RCC 7860 (cell line): ENCODE data around the gene COX6B1.
"Not testable (repeated sequence)": the region's sequence is repeated elsewhere in the genome, so short reads cannot be mapped to it uniquely, and the experiment has no call there.

Experiments used
- DNase-seq: peaks from one replicate; pipeline ENCODE4 v3.0.0-alpha.2; 2015; ENCODE audit warnings: low spot score
- FAIRE-seq: peaks from 2 replicates; lab custom pipeline; 2012; peaks lifted over from hg19 to GRCh38; lab: Jason Lieb, UNC

COX6B1 gene

GRCh38 chr19:35648017-35648961 lies at the start of gene COX6B1:
Gene COX6B1 (plus strand): TSS chr19:35648323. CDS start chr19:35651244, 2,921 bp downstream.
- DNase-seq (peak; percentile 91), FAIRE-seq (peak; percentile 85)

- no peak for FAIRE-seq
- no peak for DNase-seq
Observed at GRCh38 chr19:35601971-35602370, 46.2 kb upstream of the COX6B1 start.

GRCh38 chr19:35604436-35604835 lies 43.7 kb upstream of the COX6B1 start:
- DNase-seq, FAIRE-seq: not testable (repeated sequence)

GRCh38 chr19:35607170-35607569 lies 41.0 kb upstream of the COX6B1 start:
- FAIRE-seq, result not testable (repeated sequence)

GRCh38 chr19:35607661-35608060 lies 40.5 kb upstream of the COX6B1 start:
- FAIRE-seq (no peak), DNase-seq (no peak)

More at GRCh38 chr19:35607170-35607569, 41.0 kb upstream of the COX6B1 start:
- not testable (repeated sequence) for DNase-seq

GRCh38 chr19:35608251-35608650 lies 39.9 kb upstream of the COX6B1 start:
- DNase-seq, result no peak
- FAIRE-seq, result no peak

- FAIRE-seq (no peak), DNase-seq (no peak)
Observed at GRCh38 chr19:35609851-35610353, 38.2 kb upstream of the COX6B1 start.

- no peak for FAIRE-seq
Observed at GRCh38 chr19:35612224-35612558, 35.9 kb upstream of the COX6B1 start.

GRCh38 chr19:35612559-35613321 lies 35.4 kb upstream of the COX6B1 start, which contains the start of gene HAUS5:
Gene HAUS5 (plus strand): TSS chr19:35612735. CDS start chr19:35612795, 60 bp downstream.
- DNase-seq, result peak; percentile 82
- FAIRE-seq, result peak; percentile 54

More at GRCh38 chr19:35612224-35612558, 35.9 kb upstream of the COX6B1 start:
- DNase-seq, result no peak

GRCh38 chr19:35613574-35613973 lies 34.5 kb upstream of the COX6B1 start:
- FAIRE-seq (no peak), DNase-seq (no peak)

- DNase-seq, result no peak
- no peak for FAIRE-seq
Observed at GRCh38 chr19:35615036-35615435, 33.1 kb upstream of the COX6B1 start.

GRCh38 chr19:35618857-35619256 lies 29.3 kb upstream of the COX6B1 start:
- FAIRE-seq (no peak), DNase-seq (no peak)

GRCh38 chr19:35619290-35619923 lies 28.7 kb upstream of the COX6B1 start:
- FAIRE-seq (no peak), DNase-seq (no peak)

- FAIRE-seq (no peak), DNase-seq (no peak)
Observed at GRCh38 chr19:35620001-35620400, 28.1 kb upstream of the COX6B1 start.

- no peak for DNase-seq
- FAIRE-seq, result no peak
Observed at GRCh38 chr19:35621708-35622107, 26.4 kb upstream of the COX6B1 start.

GRCh38 chr19:35622750-35623149 lies 25.4 kb upstream of the COX6B1 start:
- FAIRE-seq (no peak), DNase-seq (no peak)

- DNase-seq (no peak), FAIRE-seq (no peak)
Observed at GRCh38 chr19:35623327-35624010, 24.7 kb upstream of the COX6B1 start.

- DNase-seq, result no peak
- FAIRE-seq, result no peak
Observed at GRCh38 chr19:35628264-35628564, 19.9 kb upstream of the COX6B1 start.

GRCh38 chr19:35628565-35629331 lies 19.4 kb upstream of the COX6B1 start, which contains the start of gene RBM42:
Gene RBM42 (plus strand): TSS chr19:35629036. CDS start chr19:35629154, 118 bp downstream.
- FAIRE-seq (peak; percentile 92), DNase-seq (peak; percentile 96)

GRCh38 chr19:35629332-35629633 lies 18.8 kb upstream of the COX6B1 start:
- FAIRE-seq (no peak), DNase-seq (no peak)
